Measurements from ENCODE around the gene KLHDC7A.

DNA sequence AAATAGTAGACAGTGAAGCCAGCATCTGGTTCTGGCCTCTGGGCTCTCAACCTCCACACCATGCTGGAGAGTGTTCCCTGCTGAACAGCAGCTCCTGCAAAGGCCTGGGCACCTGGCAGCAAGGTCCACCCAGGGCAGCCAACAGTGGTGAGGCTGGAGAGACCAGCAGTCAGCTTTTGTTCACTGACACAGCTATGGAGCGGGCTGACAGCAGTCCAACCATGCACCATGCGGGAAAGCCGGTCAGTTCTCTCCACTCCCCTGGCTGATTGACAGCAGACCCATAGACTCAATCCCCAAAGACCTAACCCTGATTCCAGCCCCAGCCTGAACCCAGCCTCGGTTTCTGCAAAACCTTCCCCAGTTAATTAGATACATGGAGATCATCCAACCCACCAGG is 49.0 kb downstream of the KLHDC7A start:
- TF ChIP-seq, protein P1, sequence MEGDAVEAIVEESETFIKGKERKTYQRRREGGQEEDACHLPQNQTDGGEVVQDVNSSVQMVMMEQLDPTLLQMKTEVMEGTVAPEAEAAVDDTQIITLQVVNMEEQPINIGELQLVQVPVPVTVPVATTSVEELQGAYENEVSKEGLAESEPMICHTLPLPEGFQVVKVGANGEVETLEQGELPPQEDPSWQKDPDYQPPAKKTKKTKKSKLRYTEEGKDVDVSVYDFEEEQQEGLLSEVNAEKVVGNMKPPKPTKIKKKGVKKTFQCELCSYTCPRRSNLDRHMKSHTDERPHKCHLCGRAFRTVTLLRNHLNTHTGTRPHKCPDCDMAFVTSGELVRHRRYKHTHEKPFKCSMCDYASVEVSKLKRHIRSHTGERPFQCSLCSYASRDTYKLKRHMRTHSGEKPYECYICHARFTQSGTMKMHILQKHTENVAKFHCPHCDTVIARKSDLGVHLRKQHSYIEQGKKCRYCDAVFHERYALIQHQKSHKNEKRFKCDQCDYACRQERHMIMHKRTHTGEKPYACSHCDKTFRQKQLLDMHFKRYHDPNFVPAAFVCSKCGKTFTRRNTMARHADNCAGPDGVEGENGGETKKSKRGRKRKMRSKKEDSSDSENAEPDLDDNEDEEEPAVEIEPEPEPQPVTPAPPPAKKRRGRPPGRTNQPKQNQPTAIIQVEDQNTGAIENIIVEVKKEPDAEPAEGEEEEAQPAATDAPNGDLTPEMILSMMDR (IDR thresholded peaks at IDR 0.05), result no peak
- TF ChIP-seq POLR2AphosphoS5 (IDR thresholded peaks at IDR 0.05) (no peak), EP300 (IDR thresholded peaks at IDR 0.05; ENCODE audit: low read depth) (no peak), POLR2A (IDR thresholded peaks at IDR 0.05) (no peak)
